AG09319 (cell line): Measurements from ENCODE around the gene FBP1.
A peak's percentile ranks its signal among the peaks of the same experiment; 100 is the strongest.

Experiments used
- DNase-seq: peaks from one replicate; pipeline ENCODE4 v3.0.0-alpha.2; 2010; ENCODE audit warnings: low read depth; ENCODE audit errors: extremely low read depth
- CTCF ChIP-seq: IDR thresholded peaks from 2 replicates; pipeline ENCODE4 v1.5.1; 2011; ENCODE audit warnings: low read depth, mild to moderate bottlenecking, inconsistent platforms, low read length, moderate library complexity

The FBP1 gene

GRCh38 chr9:94639061-94639998 lies at the start of gene FBP1:
FBP1 (minus strand) TSS chr9:94639518; CDS start chr9:94639310, 208 bp downstream.
- DNase-seq = no peak
- TF ChIP-seq CTCF = no peak

GRCh38 chr9:94687451-94687850 lies 48.1 kb upstream of the FBP1 start:
- TF ChIP-seq CTCF = no peak
- no peak for DNase-seq

- no peak for DNase-seq
- no peak for TF ChIP-seq CTCF
These were observed 46.0 kb upstream of the FBP1 start for GRCh38 chr9:94685359-94685758.

GRCh38 chr9:94681508-94681907 lies 42.2 kb upstream of the FBP1 start:
- no peak for DNase-seq

GRCh38 chr9:94680621-94681020 lies 41.3 kb upstream of the FBP1 start:
- no peak for TF ChIP-seq CTCF
- DNase-seq = no peak

More at GRCh38 chr9:94681508-94681907, 42.2 kb upstream of the FBP1 start:
- peak; percentile 77 for TF ChIP-seq CTCF

GRCh38 chr9:94680020-94680419 lies 40.7 kb upstream of the FBP1 start:
- no peak for TF ChIP-seq CTCF
- no peak for DNase-seq

- DNase-seq = no peak
- TF ChIP-seq CTCF = no peak
These were observed 40.3 kb upstream of the FBP1 start for GRCh38 chr9:94679587-94679986.
